Stimulated activated CD4-positive, alpha-beta T cell treated with anti-CD3 and anti-CD28 coated beads, TNF-alpha, amount 100 ng/mL, for 1 hour (primary cell): Measurements from ENCODE around the gene PLEKHH2.
"Not testable (repeated sequence)": the region's sequence is repeated elsewhere in the genome, so short reads cannot be mapped to it uniquely, and the experiment has no call there.

Experiments
- DNase-seq, 3 donors: peaks; one replicate each; pipeline ENCODE4 v3.0.0-alpha.2; 2020; ENCODE audit warnings: low read depth in 3 of 3, low spot score in 1 of 3

PLEKHH2 gene

GRCh38 chr2:43637030-43637803 lies at the start of gene PLEKHH2:
Gene PLEKHH2, plus strand, starts transcription at chr2:43637260. Its CDS starts 7,414 bp downstream, at chr2:43644674.
- DNase-seq: peak; percentile 53 to 92 (median 73)

- no peak for DNase-seq
Measured at GRCh38 chr2:43592443-43592842, 44.6 kb upstream of the PLEKHH2 start.

GRCh38 chr2:43593254-43593653 lies 43.8 kb upstream of the PLEKHH2 start:
- no peak for DNase-seq

GRCh38 chr2:43594875-43595274 lies 42.2 kb upstream of the PLEKHH2 start:
- no peak for DNase-seq

GRCh38 chr2:43595603-43596412 lies 41.3 kb upstream of the PLEKHH2 start, which contains the start of gene THADA:
Gene THADA, minus strand, starts transcription at chr2:43596038. Its CDS starts 3,646 bp downstream, at chr2:43592392.
- DNase-seq: peak; percentile 91 to 92 (median 92)

DNA sequence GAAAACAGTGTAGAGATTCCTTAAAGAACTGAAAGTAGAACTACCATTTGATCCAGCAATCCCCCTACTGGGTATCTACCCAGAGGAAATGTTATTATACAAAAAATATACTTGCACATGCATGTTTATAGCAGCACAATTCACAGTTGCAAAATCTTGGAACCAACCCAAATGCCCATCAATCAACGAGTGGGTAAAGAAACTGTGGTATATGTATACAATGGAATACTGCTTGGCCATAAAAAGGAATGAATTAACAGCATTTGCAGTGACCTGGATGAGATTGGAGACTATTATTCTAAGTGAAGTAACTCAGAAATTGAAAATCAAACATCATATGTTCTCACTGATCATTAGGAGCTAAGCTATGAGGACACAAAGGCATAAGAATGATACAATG lies 36.5 kb upstream of the PLEKHH2 start:
- DNase-seq: not testable (repeated sequence)

DNA sequence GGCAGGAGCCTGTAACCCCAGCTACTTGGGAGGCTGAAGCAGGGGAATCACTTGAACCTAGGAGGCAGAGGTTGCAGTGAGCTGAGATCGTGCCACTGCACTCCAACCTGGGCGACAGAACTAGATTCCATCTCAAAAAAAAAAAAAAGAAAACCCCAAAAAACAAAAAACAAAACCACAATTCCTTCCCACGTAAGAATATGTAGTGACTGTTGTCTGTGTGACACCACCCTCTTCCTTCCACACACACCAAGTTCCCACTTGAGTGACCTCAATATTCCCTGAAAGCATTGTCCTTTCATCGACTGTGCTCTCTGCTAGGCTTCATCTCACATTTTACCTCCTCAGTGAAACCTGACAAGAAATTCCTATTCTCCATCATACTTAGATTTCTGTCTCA lies 32.4 kb upstream of the PLEKHH2 start:
- DNase-seq: no peak

GRCh38 chr2:43605079-43605655 lies 31.9 kb upstream of the PLEKHH2 start:
- no peak for DNase-seq

GRCh38 chr2:43605851-43606250 lies 31.2 kb upstream of the PLEKHH2 start:
- DNase-seq: no peak

DNA sequence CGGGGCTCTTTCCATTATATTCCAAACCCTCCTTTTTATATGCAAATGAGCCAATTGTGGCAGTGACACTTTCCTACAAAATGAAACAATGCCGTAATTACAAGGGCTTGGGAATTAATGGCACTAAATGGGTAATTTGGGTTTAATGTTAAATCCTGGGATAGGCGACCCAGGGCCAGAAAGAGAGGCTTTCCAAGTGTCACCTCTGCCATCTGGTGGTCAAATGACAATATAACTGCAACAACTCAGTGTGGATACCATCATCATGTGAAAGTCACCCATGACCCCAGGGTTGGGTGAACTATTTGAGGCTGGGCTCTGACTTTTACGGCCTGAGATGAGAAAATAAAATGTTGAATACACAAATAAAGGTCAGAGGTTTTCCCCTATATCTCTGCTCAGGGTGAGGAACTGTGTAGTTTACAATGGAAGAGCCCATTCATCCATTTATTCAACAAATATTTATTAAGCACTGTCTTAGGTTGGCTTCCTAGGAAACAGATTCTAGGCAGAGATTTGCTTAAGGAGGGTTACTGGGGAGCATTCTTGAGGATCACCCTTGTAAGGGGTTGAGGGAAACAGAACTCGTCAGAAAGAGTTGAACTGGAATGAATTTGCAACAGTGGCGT lies 27.7 kb upstream of the PLEKHH2 start:
- DNase-seq: no peak

DNA sequence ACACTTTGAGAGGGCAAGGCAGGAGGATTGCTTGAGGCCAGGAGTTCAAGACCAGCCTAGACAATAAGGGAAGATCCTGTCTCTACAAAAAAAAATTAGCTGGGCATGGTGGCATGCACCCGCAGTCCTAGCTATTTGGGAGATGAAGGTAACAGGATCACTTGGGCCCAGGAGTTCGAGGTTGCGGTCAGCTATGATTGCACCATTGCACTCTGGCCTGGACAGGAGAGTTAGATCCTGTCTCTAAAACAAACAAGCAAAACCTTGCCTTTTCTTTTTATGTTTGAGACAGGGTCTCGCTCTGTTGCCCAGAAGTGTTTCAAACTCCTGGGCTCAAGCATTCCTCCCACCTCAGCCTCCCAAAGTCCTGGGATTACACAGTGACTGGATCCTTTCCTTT lies 26.7 kb upstream of the PLEKHH2 start:
- no peak for DNase-seq

DNA sequence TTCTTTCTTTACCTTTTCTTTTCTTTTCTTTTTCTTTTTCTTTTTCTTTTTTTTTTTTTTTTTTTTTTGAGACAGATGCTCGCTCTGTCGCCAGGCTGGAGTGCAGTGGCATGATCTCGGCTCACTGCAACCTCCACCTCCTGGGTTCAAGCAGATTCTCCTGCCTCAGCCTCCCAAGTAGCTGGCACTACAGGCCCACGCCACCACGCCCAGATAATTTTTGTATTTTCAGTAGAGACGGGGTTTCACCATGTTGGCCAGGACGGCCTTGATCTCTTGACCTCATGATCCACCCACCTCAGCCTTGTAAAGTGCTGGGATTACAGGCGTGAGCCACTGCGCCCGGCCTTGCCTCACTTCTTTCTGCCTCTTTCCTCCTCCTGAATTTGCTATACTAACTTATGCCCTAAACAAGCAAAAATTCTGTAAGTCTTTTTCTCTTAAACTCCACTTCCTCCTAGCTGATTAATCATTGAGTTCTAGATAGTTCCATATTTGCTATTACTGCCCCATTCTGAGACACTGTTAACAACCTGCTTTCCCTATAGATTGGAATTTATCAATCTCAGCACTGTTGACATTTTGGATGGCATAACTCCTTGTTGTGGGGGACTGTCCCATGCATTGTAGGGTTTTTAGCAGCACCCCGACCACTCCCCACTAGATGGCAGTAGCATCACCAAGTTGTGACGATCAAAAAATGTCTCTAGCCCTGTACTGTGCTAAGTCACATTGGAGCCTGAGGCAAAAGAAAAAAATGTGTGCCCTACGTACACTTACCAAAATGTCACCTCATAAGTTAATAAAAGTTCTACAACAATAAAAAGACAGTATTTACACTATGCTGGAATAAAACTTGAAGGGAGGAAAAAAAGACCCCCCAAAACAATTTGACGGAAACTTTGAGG lies 24.8 kb upstream of the PLEKHH2 start:
- peak in 2 of 3 donors; percentile 25 to 55 for DNase-seq

- DNase-seq: no peak
Measured at GRCh38 chr2:43612944-43613343, 24.1 kb upstream of the PLEKHH2 start.

DNA sequence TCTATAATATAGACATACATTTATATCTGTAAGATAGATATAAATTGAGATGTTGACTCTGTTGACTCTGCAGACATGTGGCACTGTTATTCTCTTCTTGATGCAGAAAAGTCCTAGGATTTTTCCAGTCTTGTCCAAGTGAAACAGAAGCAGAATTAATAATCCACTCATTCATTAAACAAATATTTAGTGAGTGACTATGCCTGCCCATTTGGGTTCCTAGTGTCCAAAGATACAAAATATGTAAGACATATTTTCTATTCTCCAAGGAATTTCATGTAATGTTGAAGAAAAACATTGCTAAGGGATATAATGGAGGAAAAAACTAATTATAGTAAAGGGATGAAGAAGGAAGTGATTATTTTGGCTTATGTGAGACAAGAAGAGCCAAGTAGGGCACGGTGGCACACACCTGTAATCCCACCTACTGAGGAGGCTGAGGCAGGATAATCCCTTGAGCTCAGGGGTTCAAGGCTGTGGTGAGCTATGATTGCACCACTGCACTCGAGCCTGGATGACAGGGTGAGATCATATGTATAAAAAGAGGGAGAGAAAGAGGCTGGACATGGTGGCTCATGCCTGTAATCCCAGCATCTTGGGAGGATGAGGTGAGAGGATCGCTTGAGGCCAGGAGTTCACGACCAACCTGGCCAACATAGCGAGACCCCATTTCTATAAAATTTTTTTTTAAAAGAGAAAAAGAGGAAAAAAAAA lies 19.9 kb upstream of the PLEKHH2 start:
- no peak for DNase-seq

- no peak for DNase-seq
Measured at GRCh38 chr2:43619511-43619910, 17.5 kb upstream of the PLEKHH2 start.

DNA sequence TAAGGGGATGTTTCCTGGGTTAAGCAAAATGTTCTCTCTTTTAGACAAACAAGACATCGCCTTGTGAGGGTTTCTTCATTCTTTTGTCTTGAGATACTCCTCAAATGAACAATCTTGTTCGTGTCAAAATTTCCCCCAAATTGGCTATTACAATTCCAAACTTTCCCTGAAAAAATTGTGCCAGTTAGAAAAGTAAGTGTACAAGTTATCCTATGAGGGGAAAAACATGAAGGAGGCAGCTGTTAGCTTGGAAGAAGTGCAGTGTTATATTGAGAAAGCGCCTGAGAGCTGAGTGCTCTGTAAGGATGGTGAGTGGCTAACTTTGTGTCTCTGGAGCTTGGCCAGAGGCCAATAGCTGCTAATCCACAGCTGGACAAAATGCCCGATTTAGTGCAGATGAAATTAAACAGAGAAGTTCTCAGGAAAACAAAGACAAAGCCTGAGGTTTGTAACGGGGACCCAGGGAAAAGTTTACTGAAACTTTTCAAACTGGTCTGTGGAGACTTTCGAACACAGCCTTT lies 14.1 kb upstream of the PLEKHH2 start:
- DNase-seq: no peak

DNA sequence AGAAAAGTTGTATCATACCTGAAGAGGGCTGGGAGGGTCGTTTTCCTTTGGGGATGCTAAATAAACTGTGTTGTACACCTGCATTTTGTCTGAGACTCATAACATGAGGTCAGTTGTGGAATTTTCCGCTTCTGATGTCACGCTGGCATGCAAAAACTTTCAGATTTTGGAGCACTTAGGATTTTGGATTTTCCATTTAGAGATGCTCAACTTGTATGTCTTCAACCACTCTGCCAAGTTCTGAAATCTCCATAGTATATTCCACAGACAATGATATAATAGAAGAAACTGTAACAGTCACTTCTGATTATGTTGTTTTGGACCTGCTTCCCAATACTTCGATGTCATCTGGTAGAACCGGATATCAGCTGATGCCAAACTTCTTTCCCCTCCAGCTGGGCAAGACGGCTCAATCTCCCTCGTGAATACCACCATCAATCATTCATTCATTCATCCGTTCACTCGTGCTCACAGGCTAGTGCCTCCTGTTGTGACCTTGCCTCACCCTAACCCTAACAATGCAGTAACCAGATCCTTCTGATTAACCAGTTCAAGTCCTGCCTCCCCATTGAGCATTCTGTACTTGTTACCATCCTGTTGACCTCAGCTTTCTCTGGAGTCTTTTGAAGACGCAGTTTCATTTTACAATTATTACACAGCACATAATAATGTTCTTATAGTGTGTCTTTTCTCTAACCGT lies 5.3 kb upstream of the PLEKHH2 start:
- no peak for DNase-seq

DNA sequence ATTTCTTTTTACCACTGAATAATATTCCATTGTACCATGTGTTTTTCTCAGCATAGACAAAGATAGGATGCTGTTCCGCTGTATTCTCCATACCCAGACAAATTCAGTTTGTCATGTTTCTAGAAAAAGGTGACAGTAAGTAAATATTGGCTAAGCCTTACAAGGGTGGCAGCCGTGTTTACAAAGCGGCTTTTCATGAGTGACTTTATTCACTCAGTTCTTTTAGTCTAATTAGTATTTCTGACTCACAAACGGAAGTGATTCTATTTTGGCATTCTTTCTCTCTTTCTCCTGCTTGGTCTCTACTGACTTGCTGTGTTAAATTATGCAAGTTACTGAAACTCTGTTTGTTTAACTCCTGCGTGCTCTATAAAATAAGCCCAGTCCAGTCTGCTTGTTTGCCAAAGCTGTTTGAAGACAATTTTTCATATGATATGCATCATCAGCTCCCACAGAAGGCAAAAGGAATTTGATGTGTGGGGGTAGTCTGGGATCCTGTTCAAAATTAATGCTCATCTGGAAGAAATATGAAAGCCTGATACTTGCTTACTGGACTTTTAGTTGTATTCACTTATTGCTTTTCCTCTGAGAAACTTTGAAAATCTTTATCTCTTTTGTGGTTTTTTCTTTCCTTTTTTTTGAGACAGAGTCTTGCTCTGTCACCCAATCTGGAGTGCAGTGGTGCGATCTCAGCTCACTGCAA lies 2.3 kb upstream of the PLEKHH2 start:
- no peak for DNase-seq
